Suprapubic skin (tissue), 4 donors: Measurements from ENCODE around the gene EPAS1.

Experiments used
- CTCF ChIP-seq, 2 donors: fragments of 200-600 bp in 1 of 2; fragments of 450-650 bp in 1 of 2; sonication (generic) in 1 of 2; IDR thresholded peaks; one replicate each; pipeline ENCODE4 v1.5.1; 2016 to 2019; ENCODE audit warnings: antibody characterized with exemption in 2 of 2, mild to moderate bottlenecking in 1 of 2, moderate library complexity in 1 of 2
- EP300 ChIP-seq: sonication (generic); formaldehyde crosslinking; IDR thresholded peaks from one replicate; pipeline ENCODE4 v1.6.1; 2017; ENCODE audit warnings: antibody characterized with exemption
- POLR2A ChIP-seq, 2 donors: fragments of 450-650 bp; IDR thresholded peaks; one replicate each; pipeline ENCODE4 v1.6.1; 2017; ENCODE audit warnings: antibody characterized with exemption in 2 of 2, mild to moderate bottlenecking in 2 of 2, moderate library complexity in 2 of 2
- POLR2AphosphoS5 ChIP-seq, 3 donors: sonication (generic); formaldehyde crosslinking; IDR thresholded peaks; one replicate each; pipeline ENCODE4 v1.6.1; 2017; ENCODE audit warnings: antibody characterized with exemption in 3 of 3

- TF ChIP-seq POLR2A (IDR thresholded peaks at IDR 0.05) (no peak), CTCF (IDR thresholded peaks at IDR 0.05) (no peak), EP300 (no peak), POLR2AphosphoS5 (IDR thresholded peaks at IDR 0.05) (no peak)
Measured at GRCh38 chr2:46314065-46314835, 17.0 kb downstream of the EPAS1 start.
